NAMALWA (cell line): ENCODE results near the gene ZFP57.
A peak's percentile ranks its signal among the peaks of the same experiment; 100 is the strongest.

ENCODE experiments used
- DNase-seq: peaks from one replicate; pipeline ENCODE4 v3.0.0-alpha.2; 2015; ENCODE audit warnings: low spot score

Gene ZFP57

DNA sequence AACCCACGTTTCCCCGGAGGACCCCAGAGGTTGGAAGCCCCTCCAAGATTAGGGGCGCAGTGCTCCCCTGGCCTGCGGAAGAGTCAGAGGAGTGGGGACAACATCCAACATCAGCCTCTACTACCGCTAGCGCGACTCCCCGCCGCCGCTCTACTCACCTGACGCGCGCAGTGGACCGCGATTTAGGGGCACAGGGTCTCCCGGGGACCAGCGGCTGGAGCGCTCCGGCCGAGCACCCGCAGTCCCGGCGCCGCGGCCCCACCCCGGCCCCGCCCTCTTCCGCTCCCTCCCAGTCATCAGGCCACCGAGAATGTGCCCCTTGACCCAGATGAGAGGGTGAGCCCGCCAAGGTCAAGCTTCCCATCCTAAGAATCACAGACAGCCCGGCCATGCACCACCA lies at the start of gene ZFP57:
Gene ZFP57 (minus strand): TSS at position 249 of the 400 bp plus-strand sequence. CDS start 4,149 bp downstream, outside the sequence.
- no peak for DNase-seq

DNA sequence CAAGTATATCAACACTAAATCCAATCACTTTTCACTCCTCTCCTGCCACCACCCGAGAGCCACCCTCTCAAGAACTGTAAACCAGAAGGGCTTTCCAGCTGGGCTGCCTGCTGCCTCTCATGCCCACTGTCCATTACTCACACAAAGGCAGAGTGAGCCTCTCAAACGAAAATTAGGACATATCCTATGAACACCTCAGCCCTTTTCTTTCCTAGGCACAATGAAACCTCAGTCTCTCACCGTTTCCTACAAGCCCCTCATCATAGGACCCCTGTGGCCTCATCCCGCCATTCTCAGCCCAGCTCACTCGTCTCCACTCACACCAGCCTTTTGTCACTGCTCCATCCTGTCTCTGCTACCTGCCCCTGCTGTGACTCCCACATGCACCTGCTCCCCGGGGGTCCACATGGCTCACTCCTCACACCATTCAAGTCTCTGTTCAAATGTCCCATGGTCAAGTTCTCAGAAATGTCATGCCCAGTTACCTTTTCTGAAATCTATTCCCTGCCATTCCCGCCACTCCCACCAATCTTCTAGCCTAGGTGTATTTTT lies 49.7 kb upstream of the ZFP57 start:
- DNase-seq: no peak

DNA sequence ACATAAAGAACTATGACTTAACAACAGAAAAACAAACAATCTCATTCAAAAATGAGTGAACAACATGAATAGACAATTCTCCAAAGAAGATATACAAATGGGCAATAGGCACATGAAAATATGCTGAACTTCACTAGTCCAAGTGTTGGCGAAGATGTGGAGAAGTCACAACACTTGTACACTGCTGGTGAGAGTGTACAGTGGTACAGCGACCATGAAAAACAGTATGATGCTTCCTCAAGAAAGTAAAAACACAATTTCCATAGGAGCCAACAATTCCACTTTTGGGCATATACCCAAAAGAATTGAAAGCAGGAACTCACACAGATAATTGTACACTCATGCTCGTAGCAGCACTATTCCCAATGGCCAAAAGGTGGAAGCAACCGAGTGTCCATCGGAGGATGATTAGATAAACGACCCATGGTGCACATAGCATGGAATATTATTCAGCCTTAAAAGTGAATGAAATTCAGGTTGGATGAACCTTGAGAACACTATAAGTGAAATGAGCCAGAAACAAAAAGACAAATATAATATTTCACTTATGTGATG lies 48.9 kb upstream of the ZFP57 start:
- no peak for DNase-seq

DNA sequence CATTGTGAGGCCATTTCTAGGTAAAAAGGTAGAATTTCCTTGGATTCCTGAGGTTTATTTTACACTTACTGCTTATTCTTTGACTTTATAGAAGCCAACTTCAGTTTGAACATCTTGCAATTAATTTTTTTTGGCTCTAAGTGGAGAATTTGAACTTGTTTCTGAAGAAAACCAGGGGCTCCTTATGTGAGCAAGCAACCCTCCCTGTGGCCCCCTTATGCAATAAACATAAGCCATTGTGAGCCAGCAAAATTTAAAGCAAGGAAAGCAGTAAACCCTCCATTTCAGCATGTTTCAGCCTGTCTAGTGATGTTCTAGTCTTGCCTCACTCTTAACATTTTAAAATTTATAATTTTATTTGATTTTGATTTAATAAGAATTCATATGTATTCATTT lies 47.9 kb upstream of the ZFP57 start:
- DNase-seq: no peak

DNA sequence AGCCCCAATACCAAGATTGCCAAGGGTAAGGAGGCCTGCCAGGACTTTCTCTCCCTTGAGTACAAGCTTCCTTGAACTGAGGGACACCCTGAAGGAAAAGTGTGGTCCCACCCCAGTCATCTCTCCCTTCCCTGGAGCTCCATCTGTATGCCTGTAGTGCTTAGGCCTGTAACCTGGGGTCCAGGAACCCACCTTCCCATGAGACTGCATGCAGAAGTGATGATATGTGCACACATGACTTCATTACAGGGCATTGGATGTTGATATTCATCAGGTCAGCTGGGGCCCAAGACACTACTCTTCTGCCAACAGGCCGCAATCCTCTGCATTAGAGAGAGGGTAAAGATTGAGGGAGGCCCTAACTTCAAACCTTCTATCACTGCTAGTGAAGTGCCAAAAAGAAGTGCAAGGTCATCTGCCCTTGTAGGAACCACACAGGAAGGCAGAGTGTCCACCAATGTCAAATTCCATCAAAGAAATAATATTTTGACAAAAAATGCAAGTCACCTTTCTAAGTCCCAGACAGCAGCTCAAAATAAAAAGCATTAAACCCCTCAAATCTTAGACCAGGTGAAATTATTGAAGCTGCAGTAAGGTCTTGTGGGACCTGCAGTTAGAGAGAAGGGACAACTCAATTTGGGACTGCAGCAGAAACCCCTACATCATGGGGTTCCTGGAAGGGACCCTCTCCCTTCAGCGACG lies 47.4 kb upstream of the ZFP57 start:
- DNase-seq: no peak

DNA sequence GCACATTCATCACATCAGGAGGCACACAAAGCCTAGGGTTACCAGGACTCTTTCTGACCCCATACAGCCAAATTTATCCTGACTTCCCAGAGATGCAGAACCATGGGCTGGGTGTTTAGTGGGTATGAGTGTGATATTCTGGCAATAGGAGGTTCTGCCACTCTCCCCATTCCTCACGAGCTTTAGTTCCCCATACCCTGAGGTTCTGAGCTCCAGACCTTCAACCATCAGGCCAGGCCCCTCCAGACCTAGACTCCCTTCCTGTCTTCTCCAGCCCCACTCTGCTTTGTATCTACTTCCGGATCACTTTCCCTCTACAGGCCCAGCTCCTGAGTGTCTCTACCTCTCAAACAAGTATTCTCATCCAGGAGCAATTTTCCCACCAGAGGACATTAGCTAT lies 46.7 kb upstream of the ZFP57 start:
- DNase-seq: no peak

DNA sequence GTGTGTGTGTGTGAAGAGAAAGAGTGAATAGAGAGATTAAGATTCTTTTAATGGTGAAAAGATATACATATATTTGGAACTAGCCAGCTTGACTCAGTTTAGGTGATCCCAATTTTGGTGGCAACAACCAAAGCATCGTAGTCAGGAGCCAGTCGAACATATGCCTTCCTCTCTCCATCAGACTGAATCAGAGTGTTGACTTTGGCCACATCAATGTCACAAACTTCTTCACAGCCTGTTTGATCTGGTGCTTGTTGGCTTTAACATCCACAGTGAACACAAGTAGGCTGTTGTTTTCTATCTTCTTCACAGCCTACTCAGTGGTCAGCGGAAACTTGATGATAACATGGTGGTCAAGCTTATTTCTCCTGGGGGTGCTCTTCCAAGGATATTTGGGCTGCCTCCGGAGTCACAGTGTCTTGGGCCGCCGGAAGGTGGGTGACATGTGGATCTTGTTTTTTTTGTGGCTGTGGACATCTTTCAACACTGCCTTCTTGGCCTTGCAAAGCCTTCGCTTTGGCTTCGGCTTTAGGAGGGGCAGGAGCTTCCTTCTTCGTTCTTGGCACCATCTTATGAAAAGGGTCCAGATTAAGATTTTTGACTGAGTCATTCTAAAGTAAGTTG lies 45.7 kb upstream of the ZFP57 start:
- DNase-seq: no peak

DNA sequence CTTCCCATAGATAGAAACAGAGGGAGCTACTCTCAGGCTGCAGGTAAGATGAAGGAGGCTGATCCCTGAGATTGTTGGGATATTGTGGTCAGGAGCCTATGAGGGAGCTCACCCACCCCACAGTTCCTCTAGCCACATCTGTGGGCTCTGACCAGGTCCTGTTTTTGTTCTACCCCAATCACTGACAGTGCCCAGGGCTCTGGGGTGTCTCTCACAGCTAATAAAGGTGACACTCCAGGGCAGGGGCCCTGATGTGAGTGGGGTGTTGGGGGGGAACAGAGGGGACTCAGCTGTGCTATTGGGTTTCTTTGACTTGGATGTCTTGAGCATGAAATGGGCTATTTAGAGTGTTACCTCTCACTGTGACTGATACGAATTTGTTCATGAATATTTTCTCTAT lies 45.0 kb upstream of the ZFP57 start:
- DNase-seq: no peak

DNA sequence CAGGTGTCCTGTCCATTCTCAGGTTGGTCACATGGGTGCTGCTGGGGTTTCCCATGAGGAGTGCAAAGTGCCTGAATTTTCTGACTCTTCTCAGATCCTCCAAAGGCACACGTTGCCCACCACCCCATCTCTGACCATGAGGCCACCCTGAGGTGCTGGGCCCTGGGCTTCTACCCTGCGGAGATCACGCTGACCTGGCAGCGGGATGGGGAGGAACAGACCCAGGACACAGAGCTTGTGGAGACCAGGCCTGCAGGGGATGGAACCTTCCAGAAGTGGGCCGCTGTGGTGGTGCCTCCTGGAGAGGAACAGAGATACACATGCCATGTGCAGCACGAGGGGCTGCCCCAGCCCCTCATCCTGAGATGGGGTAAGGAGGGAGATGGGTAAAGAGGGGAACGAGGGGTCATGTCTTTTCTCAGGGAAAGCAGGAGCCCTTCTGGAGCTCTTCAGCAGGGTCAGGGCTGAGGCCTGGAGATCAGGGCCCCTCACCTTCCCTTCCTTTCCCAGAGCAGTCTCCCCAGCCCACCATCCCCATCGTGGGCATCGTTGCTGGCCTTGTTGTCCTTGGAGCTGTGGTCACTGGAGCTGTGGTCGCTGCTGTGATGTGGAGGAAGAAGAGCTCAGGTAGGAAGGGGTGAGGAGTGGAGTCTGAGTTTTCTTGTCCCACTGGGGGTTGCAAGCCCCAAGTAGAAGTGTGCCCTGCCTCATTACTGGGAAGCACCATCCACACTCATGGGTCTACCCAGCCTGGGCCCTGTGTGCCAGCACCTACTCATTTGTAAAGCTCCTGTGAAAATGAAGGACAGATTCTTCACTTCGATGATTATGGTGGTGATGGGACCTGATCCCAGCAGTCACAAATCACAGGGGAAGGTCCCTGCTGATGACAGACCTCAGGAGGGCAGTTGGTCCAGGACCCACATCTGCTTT lies 44.3 kb upstream of the ZFP57 start:
- no peak for DNase-seq

DNA sequence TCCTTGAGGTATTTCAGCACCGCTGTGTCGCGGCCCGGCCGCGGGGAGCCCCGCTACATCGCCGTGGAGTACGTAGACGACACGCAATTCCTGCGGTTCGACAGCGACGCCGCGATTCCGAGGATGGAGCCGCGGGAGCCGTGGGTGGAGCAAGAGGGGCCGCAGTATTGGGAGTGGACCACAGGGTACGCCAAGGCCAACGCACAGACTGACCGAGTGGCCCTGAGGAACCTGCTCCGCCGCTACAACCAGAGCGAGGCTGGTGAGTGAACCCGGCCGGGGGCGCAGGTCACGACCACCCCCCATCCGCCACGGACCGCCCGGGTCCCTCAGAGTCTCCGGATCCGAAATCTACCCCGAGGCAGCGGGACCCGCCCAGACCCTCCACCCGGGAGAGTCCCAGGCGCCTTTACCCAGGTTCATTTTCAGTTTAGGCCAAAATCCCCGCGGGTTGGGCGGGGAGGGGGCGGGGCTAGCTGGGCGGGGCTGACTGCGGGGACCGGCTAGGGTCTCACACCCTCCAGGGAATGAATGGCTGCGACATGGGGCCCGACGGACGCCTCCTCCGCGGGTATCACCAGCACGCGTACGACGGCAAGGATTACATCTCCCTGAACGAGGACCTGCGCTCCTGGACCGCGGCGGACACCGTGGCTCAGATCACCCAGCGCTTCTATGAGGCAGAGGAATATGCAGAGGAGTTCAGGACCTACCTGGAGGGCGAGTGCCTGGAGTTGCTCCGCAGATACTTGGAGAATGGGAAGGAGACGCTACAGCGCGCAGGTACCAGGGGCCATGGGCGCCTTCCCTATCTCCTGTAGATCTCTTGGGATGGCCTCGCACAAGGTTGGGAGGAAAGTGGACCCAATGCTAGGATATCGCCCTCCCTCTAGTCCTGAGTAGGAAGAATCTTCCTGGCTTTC lies 43.0 kb upstream of the ZFP57 start:
- DNase-seq: no peak

DNA sequence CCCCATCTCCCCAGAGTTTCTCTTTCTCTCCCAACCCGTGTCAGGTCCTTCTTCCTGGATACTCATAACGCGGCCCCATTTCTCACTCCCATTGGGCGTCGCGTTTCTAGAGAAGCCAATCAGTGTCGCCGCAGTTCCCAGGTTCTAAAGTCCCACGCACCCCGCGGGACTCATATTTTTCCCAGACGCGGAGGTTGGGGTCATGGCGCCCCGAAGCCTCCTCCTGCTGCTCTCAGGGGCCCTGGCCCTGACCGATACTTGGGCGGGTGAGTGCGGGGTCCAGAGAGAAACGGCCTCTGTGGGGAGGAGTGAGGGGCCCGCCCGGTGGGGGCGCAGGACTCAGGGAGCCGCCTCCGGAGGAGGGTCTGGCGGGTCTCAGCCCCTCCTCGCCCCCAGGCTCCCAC lies 42.3 kb upstream of the ZFP57 start, which contains the start of gene HLA-F:
Gene HLA-F (plus strand): TSS at position 173 of the 404 bp plus-strand sequence. CDS start 30 bp downstream, at position 203.
- no peak for DNase-seq

DNA sequence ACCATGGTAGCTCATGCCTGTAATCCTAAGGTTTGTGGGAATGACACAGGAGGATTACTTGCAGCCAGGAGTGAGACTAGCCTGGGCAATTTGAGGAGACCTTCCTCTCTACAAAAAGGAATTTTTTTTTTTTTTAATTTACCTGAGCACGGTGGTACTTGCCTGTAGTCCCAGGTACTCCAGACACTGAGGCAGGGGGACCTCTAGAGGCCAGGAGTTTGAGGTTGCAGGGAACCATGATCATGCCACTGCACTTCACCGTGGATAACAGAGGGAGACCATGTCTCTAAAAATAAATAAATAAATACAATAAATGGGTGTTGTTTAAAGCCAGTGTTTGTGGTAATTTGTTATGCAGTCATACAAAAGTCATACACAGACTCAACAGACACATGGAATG lies 39.9 kb upstream of the ZFP57 start:
- DNase-seq: no peak

DNA sequence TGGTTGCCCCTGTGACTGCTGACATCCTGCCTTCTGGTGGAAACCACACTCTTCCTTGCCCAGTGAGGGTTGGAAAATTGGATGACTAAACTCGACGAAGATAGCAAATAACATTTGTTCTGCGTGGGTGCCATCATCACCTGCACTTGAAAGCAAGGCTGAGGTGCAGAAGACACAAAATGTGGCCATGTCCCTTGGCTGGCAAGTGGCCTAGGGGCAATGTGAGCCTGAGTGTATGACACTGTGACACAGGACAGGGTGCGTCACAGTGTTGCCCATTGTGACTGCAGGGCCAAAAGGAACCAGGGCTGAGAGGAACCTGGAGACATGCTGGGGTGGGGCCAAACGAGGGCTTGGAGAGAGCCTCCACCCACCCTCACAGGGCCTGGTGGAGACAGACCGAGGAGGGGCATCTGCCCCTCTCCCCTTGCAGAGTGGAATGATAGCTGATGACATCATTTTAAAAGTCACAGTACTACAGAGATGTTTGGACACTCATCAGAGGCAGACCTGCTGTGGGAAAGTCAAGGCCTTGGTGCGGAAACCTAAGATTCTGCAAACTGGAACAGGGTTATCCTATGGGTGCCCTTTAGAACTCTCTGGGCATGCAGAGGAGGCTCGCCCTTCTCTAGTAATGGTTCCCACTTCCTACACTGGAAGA lies 29.5 kb upstream of the ZFP57 start:
- no peak for DNase-seq

DNA sequence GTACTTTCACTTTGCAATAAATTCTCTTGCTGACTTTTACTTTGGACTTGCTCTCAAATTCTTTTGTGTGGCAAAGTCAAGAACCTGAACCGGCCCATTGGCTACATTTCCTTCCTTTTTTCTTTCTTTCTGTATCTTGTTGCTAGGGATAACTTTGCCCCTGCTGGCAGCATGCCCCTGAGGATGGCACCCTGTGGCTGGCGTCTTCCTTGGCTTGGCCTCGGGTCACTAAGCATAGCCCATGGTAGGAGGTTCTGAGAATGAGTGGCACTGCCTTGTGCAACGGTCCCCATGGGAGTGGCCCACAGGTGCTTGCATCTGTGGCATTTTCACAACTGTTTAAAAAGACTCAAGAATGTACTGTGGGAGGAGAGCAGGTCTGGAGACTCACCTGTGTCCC lies 28.2 kb upstream of the ZFP57 start:
- no peak for DNase-seq

DNA sequence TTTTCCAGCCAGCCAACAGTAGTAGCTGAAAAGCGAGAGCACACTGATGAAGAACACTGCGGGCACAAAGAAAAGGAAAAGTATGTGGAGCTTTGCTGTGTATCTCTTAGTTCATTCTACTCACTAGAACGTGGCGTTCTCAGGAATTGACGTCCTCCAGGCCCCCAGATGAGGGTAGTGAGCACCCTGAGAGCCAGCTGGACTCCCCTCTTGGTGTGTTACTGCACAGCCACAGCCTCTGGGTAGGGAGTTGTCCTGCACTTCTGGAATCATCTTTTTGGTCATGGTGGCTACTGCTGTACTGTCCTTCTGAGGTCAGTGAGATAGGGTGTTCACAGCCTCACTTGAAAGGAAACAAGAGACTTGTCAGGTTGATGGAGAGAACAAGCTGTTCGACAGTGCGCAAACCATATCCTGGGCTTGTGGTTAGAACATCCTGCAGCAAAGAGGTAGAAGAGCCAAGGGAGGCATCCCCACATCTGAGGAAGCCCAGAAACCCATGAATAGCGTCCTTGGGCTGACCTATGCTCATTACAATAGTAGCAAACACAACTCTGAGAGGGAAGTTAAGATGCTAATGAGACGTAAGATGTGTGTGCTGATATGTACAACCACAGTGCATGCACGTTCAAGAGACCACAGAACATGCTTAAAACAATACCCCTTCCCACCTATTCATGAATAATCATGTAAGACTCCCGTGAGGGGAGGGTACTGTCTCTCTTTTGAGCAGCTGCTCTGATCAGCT lies 27.7 kb upstream of the ZFP57 start:
- DNase-seq: peak; percentile 5

DNA sequence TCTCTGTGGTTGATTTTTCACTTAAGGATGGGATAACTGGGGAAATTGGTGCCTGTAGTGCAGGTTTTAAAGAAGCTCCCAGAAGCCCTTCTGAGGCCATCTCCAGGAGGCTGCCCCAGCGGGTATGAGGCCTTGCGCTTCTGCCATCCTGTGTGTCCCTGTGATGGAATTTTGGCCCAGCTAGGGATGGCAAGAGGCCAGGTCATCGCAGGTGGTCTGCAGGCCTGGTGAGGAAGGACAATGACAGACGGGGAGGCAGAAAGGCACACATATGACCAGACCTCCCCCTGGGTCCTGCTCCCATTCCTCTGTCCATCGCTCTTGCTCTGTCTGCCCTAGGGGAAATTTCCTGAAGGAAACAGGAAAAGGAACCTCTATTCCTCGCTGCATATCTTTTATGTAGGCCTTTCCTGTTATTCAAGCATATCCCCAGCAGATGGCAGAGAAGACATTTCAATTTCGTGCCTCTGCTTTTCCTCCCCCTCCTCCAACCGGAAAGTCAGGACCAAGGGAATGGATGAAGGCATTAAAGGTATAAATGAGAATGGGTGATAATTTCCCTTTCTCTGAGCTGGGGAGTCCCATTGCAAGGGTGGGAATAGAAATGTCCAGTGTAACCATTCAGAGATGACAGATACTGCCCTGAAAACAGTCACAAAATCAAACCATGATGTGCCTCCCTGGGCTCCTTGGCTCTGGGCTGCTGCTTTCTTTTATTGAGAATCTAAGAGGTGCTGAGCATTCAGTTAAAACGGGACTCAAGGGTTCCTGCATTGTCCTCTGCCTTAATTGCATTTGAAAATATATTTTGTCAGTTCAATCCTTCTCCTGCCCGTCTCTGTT lies 24.7 kb upstream of the ZFP57 start:
- DNase-seq: peak; percentile 29

DNA sequence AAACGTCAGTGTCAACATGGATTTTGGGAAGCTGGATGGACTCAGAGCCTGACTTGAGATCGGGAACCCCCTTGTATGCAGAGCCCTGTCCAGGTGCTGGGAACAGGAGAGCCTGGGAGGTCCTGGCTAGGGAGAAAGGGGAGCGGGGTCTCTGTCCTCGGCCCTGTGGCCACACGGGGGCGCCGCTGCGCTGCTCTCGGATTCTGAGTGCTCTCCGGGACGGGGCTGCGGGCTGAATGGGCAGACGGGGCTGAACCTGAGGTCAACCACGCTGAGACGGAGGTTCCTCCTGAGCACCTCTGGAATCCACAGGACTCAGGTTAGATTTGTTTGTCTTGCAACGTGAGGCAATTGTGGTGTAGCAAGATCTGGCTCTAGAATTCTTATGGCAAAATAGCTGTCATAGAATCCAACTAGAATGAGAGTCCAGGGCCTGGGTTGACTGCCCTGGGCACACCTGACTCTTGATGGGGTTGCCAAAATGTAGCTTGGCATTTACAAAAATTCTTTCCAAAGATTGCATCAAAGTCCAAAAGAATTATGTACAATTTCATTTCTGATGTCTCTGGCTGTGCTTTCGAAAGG lies 21.7 kb upstream of the ZFP57 start:
- peak; percentile 67 for DNase-seq
